ENCODE data around the gene PEX6. TPM values are rescaled to one million over a fixed set of nuclear protein-coding genes. Genes with fewer than 3 reads are reported as not detected.
"Not testable (repeated sequence)": the region's sequence is repeated elsewhere in the genome, so short reads cannot be mapped to it uniquely, and the experiment has no call there.

The PEX6 gene
- polyA plus RNA-seq, 1 donor (not counting 4 experiments of a cell fraction or from before 2014, with no cell fraction given) = 5.6 TPM

DNA sequence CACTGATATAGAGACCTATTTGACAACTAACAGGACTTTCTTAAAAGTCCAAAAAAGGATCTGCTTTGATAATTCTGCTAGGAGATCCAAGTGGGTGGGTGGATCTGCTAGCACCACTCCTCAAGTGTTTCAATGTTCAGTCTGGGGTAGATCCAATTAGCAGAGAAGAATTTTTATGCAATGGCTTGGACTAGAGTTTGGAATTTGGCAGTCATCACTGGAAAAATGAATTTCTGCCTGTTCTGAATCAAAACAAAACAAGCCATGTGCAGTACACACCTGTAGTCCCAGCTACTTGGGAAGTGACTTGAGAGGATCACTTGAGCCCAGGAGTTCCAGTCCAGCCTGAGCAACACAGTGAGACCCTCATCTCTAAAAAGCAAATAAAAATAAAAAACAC is 31.0 kb downstream of the PEX6 start:
- FAIRE-seq (no peak), DNase-seq (ENCODE audit: low read depth, low spot score) (no peak)
- H4K20me1 ChIP-seq (ENCODE audit: control insufficient read depth, extremely low read depth, insufficient read depth, low read length) = no peaks in the 10 kb centered on the region
- H3K4me3 ChIP-seq (ENCODE audit: control insufficient read depth in 2 of 3, extremely low read depth in 1 of 3, insufficient read depth in 2 of 3, low read depth in 1 of 3, low read length in 3 of 3) = no peak overlapping the region
- TF ChIP-seq EZH2 (IDR thresholded peaks at IDR 0.05; ENCODE audit: low read length) (no peak), CTCF (optimal IDR thresholded peaks at IDR 0.05 in 1 of 3, IDR thresholded peaks at IDR 0.05 in 1 of 3, conservative IDR thresholded peaks at IDR 0.05 in 1 of 3; ENCODE audit: extremely low read depth in 1 of 3, insufficient read depth in 2 of 3, low read length in 3 of 3) (no peak)
- H3K27ac ChIP-seq (ENCODE audit: control insufficient read depth, insufficient read depth, low read length) = no peak overlapping the region
- H3K9ac ChIP-seq (ENCODE audit: control insufficient read depth, extremely low read depth, insufficient read depth, low read length) = no peak overlapping the region
- no peaks in the 10 kb centered on the region for H3K9me3 ChIP-seq (ENCODE audit: control insufficient read depth, low read depth, low read length)
- no peaks in the 10 kb centered on the region for H3K79me2 ChIP-seq (ENCODE audit: control insufficient read depth, insufficient read depth, low read length)
- H3K9me1 ChIP-seq (ENCODE audit: control insufficient read depth, extremely low read depth, insufficient read depth, low read length) = no peaks in the 10 kb centered on the region
- no peaks in the 10 kb centered on the region for H3K27me3 ChIP-seq (ENCODE audit: control insufficient read depth, extremely low read depth, insufficient read depth, low read length)
- no peak overlapping the region for H2AFZ ChIP-seq (ENCODE audit: control insufficient read depth, low read length)
- no peaks in the 10 kb centered on the region for H3K4me1 ChIP-seq (ENCODE audit: control insufficient read depth, extremely low read depth, insufficient read depth, low read length)
- H3K4me2 ChIP-seq (ENCODE audit: control insufficient read depth, extremely low read depth, insufficient read depth, low read depth, low read length) = no peak overlapping the region
- dilution Hi-C loops (cut with MboI; ENCODE audit: extremely low pct_ligation_motif_present, low sequenced_read_pairs) = no loop called here
- peaks cover 0 to 2% of the 10 kb centered on the region in 2 experiments for H3K36me3 ChIP-seq (ENCODE audit: control insufficient read depth in 2 of 2, extremely low read depth in 1 of 2, insufficient read depth in 2 of 2, low read length in 2 of 2)

- Histone ChIP-seq H3K27ac (ENCODE audit: control insufficient read depth, insufficient read depth, low read length) (no peak overlapping the region), H3K36me3 (ENCODE audit: control insufficient read depth in 2 of 2, extremely low read depth in 1 of 2, insufficient read depth in 2 of 2, low read length in 2 of 2) (peaks cover 14 to 15% of the 10 kb centered on the region in 2 experiments), H3K9ac (ENCODE audit: control insufficient read depth, extremely low read depth, insufficient read depth, low read length) (no peak overlapping the region), H3K4me1 (ENCODE audit: control insufficient read depth, extremely low read depth, insufficient read depth, low read length) (no peaks in the 10 kb centered on the region), H3K27me3 (ENCODE audit: control insufficient read depth, extremely low read depth, insufficient read depth, low read length) (no peaks in the 10 kb centered on the region), H3K9me1 (ENCODE audit: control insufficient read depth, extremely low read depth, insufficient read depth, low read length) (no peaks in the 10 kb centered on the region), H3K79me2 (ENCODE audit: control insufficient read depth, insufficient read depth, low read length) (no peaks in the 10 kb centered on the region), H4K20me1 (ENCODE audit: control insufficient read depth, extremely low read depth, insufficient read depth, low read length) (no peaks in the 10 kb centered on the region), H3K9me3 (ENCODE audit: control insufficient read depth, low read depth, low read length) (no peaks in the 10 kb centered on the region), H2AFZ (ENCODE audit: control insufficient read depth, low read length) (no peak overlapping the region), H3K4me2 (ENCODE audit: control insufficient read depth, extremely low read depth, insufficient read depth, low read depth, low read length) (no peak overlapping the region), H3K4me3 (ENCODE audit: control insufficient read depth in 2 of 3, extremely low read depth in 1 of 3, insufficient read depth in 2 of 3, low read depth in 1 of 3, low read length in 3 of 3) (no peak overlapping the region)
- DNase-seq (ENCODE audit: low read depth, low spot score) (no peak), FAIRE-seq (no peak)
- dilution Hi-C loops (cut with MboI; ENCODE audit: extremely low pct_ligation_motif_present, low sequenced_read_pairs) = no loop called here
- TF ChIP-seq EZH2 (IDR thresholded peaks at IDR 0.05; ENCODE audit: low read length) (no peak), CTCF (optimal IDR thresholded peaks at IDR 0.05 in 1 of 3, IDR thresholded peaks at IDR 0.05 in 1 of 3, conservative IDR thresholded peaks at IDR 0.05 in 1 of 3; ENCODE audit: extremely low read depth in 1 of 3, insufficient read depth in 2 of 3, low read length in 3 of 3) (no peak)
These were observed 36.5 kb downstream of the PEX6 start for GRCh38 chr6:42942444-42942843.

DNA sequence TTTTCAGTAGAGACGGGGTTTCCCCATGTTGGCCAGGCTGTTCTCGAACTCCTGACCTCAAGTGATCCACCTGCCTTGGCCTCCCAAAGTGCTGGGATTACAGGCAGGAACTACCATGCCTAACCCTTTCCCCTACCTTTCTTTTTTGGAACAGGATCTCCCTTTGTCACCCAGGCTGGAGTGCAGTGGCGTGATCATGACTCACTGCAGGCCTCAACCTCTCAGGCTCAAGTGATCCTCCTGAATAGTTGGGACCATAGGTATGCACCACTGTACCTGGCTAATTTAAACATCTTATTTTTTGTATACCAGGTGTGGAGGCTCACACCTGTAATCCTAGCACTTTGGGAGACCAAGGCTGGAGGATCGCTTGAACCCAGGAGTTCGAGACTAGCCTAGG is 37.6 kb downstream of the PEX6 start:
- H3K9me3 ChIP-seq (ENCODE audit: control insufficient read depth, low read depth, low read length); DNase-seq (ENCODE audit: low read depth, low spot score); H2AFZ ChIP-seq (ENCODE audit: control insufficient read depth, low read length); H4K20me1 ChIP-seq (ENCODE audit: control insufficient read depth, extremely low read depth, insufficient read depth, low read length); H3K27me3 ChIP-seq (ENCODE audit: control insufficient read depth, extremely low read depth, insufficient read depth, low read length); dilution Hi-C loops (cut with MboI; ENCODE audit: extremely low pct_ligation_motif_present, low sequenced_read_pairs); H3K9me1 ChIP-seq (ENCODE audit: control insufficient read depth, extremely low read depth, insufficient read depth, low read length); H3K79me2 ChIP-seq (ENCODE audit: control insufficient read depth, insufficient read depth, low read length); FAIRE-seq; H3K27ac ChIP-seq (ENCODE audit: control insufficient read depth, insufficient read depth, low read length); H3K9ac ChIP-seq (ENCODE audit: control insufficient read depth, extremely low read depth, insufficient read depth, low read length); H3K4me2 ChIP-seq (ENCODE audit: control insufficient read depth, extremely low read depth, insufficient read depth, low read depth, low read length); H3K4me3 ChIP-seq (ENCODE audit: control insufficient read depth in 2 of 3, extremely low read depth in 1 of 3, insufficient read depth in 2 of 3, low read depth in 1 of 3, low read length in 3 of 3); H3K4me1 ChIP-seq (ENCODE audit: control insufficient read depth, extremely low read depth, insufficient read depth, low read length): not testable (repeated sequence)
- H3K36me3 ChIP-seq (ENCODE audit: control insufficient read depth in 2 of 2, extremely low read depth in 1 of 2, insufficient read depth in 2 of 2, low read length in 2 of 2) = peaks cover 16 to 17% of the 10 kb centered on the region in 2 experiments

Data from keratinocyte (primary cell).